Measurements from ENCODE around the gene KMT2E.

DNA sequence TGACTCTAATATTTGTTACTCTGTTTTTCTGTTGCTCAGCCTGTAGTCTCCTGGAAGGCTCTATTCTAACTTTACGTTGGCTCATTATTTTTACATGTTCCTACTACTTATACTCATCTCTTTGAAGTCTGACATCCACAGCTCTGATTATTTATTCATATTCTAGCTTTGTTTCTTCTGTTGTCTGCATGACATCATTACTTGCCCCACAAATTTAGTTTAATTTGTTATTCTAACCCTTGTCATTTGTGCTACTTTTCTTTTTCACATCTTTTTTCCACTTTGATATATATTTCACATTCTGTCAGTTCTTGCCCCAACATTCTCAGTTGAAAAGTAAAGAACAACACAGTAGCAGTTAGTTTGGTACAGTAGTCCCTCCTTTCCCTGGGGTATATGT is 51.1 kb downstream of the KMT2E start:
- TF ChIP-seq CTCF (IDR thresholded peaks at IDR 0.05; ENCODE audit: low read depth, low read length, poor library complexity, severe bottlenecking) (no peak), EZH2phosphoT487 (IDR thresholded peaks at IDR 0.05; ENCODE audit: borderline replicate concordance, low read length) (no peak)

Measured in DOHH2 (cell line).